OCI-LY3 (cell line): Measurements from ENCODE around the gene ZDHHC14.

Experiments
- H2AFZ ChIP-seq: fragments of 200-600, 300-600 bp; shearing (Covaris generic); 2 replicates; pipeline ENCODE4 v1.6.0; 2014; ENCODE audit warnings: antibody characterized with exemption, low read depth, low read length
- H3K27ac ChIP-seq: fragments of 200-600, 300-600 bp; sonication (generic); 2 replicates; pipeline ENCODE4 v1.5.1; 2014; ENCODE audit warnings: mild to moderate bottlenecking, low read length, moderate library complexity, mixed read lengths
- H3K27me3 ChIP-seq: fragments of 200-600, 300-600 bp; sonication (generic); 2 replicates; pipeline ENCODE4 v1.6.1; 2014; ENCODE audit warnings: low read depth, low read length, mixed read lengths
- H3K36me3 ChIP-seq: fragments of 200-600, 300-600 bp; sonication (generic); replicated peaks from 2 replicates; pipeline ENCODE3; 2014; ENCODE audit warnings: low read depth, low read length, mixed read lengths
- H3K4me1 ChIP-seq: fragments of 300-600, 200-600 bp; sonication (generic); 2 replicates; pipeline ENCODE4 v1.6.1; 2014; ENCODE audit warnings: low read length, mixed read lengths
- H3K4me2 ChIP-seq: fragments of 200-600, 300-600 bp; sonication (generic); 2 replicates; pipeline ENCODE4 v1.6.1; 2014; ENCODE audit warnings: low read length, mixed read lengths
- H3K4me3 ChIP-seq: fragments of 300-600, 200-600 bp; sonication (generic); 2 replicates; pipeline ENCODE4 v1.5.1; 2014; ENCODE audit warnings: antibody characterized with exemption, mild to moderate bottlenecking, low read length, moderate library complexity
- H3K79me2 ChIP-seq: fragments of 300-600, 200-600 bp; shearing (Covaris generic); 2 replicates; pipeline ENCODE4 v1.6.1; 2014; ENCODE audit warnings: mild to moderate bottlenecking, low read length, mixed read lengths
- H3K9ac ChIP-seq: fragments of 300-600, 200-600 bp; shearing (Covaris generic); 2 replicates; pipeline ENCODE4 v1.6.0; 2014; ENCODE audit warnings: mild to moderate bottlenecking, low read length, moderate library complexity
- H3K9me3 ChIP-seq: fragments of 200-600, 300-600 bp; shearing (Covaris generic); 2 replicates; pipeline ENCODE4 v1.6.1; 2014; ENCODE audit warnings: low read length, mixed read lengths; ENCODE audit not compliant: insufficient read depth
- H4K20me1 ChIP-seq: fragments of 200-600, 300-600 bp; sonication (generic); 2 replicates; pipeline ENCODE4 v1.6.1; 2016; ENCODE audit warnings: low read length, mixed read lengths; ENCODE audit not compliant: insufficient read depth
- CTCF ChIP-seq: fragments of 200-600, 300-600 bp; sonication (generic); IDR thresholded peaks from 2 replicates; pipeline ENCODE4 v1.5.1; 2014; ENCODE audit warnings: antibody characterized with exemption, low read length, low read depth
- EZH2phosphoT487 ChIP-seq: fragments of 200-600 bp; shearing (Covaris generic); IDR thresholded peaks from 2 replicates; pipeline ENCODE4 v1.6.1; 2018; ENCODE audit warnings: antibody characterized with exemption, mixed run types, low read depth

Gene ZDHHC14

DNA sequence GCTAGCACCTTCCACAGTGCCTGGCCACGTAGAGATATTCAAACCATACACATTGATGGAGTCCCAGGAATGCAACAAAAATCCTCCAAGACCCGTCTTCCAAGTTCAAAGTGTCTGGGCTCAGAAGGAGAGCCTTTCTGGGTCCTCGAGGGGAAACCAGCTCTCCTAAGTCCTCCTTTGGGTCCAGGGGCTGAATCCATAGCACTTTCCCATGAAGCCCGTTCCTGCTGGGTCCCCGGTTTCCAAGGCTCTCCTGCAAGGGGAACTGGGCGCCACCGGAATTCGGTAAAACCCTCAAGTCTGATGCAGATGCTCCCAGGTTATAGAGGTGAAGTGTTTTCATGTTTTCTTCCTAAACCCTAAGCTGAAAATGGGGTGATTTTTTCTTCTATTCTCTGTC lies 340.8 kb downstream of the ZDHHC14 start:
- H3K9me3 ChIP-seq, result no peaks in the 10 kb centered on the region
- H2AFZ ChIP-seq, result no peak overlapping the region
- no peak overlapping the region for H3K4me3 ChIP-seq
- H4K20me1 ChIP-seq, result no peaks in the 10 kb centered on the region
- H3K27me3 ChIP-seq, result peaks cover 19% of the 10 kb centered on the region
- no peak overlapping the region for H3K9ac ChIP-seq
- no peaks in the 10 kb centered on the region for H3K4me1 ChIP-seq
- no peaks in the 10 kb centered on the region for H3K79me2 ChIP-seq
- H3K36me3 ChIP-seq, result no peaks in the 10 kb centered on the region
- TF ChIP-seq CTCF (no peak), EZH2phosphoT487 (no peak)
- no peak overlapping the region for H3K4me2 ChIP-seq
- H3K27ac ChIP-seq, result no peak overlapping the region

GRCh38 chr6:157723376-157723775 lies 342.4 kb downstream of the ZDHHC14 start:
- TF ChIP-seq CTCF, result no peak
- TF ChIP-seq EZH2phosphoT487, result no peak
- no peaks in the 10 kb centered on the region for H3K79me2 ChIP-seq
- no peak overlapping the region for H3K27ac ChIP-seq
- H3K9me3 ChIP-seq, result no peaks in the 10 kb centered on the region
- no peak overlapping the region for H3K9ac ChIP-seq
- H2AFZ ChIP-seq, result no peak overlapping the region
- no peaks in the 10 kb centered on the region for H4K20me1 ChIP-seq
- H3K4me2 ChIP-seq, result no peak overlapping the region
- no peaks in the 10 kb centered on the region for H3K4me1 ChIP-seq
- no peaks in the 10 kb centered on the region for H3K36me3 ChIP-seq
- peaks cover 20% of the 10 kb centered on the region for H3K27me3 ChIP-seq
- H3K4me3 ChIP-seq, result no peak overlapping the region

DNA sequence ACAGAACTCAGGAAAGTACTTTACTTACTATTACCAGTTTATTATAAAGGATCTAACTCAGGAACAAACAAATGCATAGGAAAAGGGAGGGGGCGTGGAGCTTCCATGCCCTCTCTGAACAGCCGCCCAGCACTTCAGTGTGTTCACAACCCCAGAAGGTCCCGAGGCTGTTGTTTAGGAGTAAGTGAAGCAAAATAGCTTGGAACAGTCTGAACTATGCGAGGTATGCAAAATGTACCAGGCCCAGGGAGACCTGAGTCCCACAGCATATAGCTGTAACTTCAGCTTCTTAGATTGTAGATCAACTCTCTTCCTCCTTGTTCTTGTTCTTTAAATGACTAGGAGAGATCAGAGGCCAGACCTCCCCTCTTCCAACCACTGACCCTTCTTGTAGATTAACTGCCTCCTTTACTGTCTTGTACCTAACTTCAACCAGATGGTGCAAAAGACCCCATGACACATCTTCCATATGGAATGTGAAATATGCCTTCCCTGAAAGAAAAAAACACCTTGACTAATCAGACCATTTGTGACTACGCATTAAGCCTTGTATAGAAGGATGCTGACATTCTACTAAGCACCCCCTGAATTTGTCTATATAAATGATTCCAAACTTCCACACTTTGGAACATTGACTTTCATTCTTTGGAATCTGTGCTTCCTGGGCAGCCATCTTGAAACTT lies 343.3 kb downstream of the ZDHHC14 start:
- H3K4me3 ChIP-seq, result no peak overlapping the region
- H4K20me1 ChIP-seq, result no peaks in the 10 kb centered on the region
- TF ChIP-seq CTCF (no peak), EZH2phosphoT487 (no peak)
- H3K9ac ChIP-seq, result no peak overlapping the region
- H3K79me2 ChIP-seq, result no peaks in the 10 kb centered on the region
- no peaks in the 10 kb centered on the region for H3K9me3 ChIP-seq
- no peak overlapping the region for H3K27ac ChIP-seq
- H3K4me1 ChIP-seq, result no peaks in the 10 kb centered on the region
- H3K27me3 ChIP-seq, result peaks cover 22% of the 10 kb centered on the region
- H3K4me2 ChIP-seq, result no peak overlapping the region
- H2AFZ ChIP-seq, result no peak overlapping the region
- no peaks in the 10 kb centered on the region for H3K36me3 ChIP-seq

DNA sequence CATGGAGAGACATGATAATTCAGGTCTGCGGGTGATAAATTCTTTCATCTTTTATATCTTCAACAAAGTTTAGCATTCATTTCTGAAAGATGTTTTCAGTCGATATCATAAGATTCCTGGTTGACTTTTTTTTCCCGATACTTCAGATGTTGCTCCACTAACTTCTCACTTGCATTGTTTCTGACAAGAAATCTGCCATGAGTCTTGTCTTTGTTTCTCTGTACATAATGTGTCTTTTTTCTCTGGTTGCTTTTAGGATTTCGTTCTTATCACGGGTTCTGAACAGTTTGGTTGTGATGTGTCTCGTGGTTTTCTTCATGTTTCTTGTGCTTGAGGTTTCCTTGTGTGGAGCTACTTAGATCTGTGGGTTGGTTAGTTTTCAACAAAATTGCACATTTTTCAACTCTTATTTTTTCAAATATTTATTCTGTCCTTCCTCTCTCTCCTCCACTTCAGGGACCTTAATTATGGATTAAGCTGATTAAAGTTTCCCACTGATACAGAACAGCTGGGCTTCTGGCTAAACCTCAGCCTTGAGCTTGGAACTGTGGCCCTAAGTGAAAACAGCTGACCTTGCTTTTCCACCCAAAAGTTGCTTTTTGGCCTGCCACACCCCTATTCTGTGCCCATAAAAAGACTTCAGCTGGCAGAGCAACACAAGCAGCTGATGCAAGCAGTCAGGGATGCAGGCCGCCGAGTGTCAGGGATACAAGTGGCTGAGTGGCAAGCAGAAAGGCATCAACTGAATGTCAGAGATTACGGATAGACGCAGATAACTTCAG lies 344.2 kb downstream of the ZDHHC14 start:
- Histone ChIP-seq H3K9me3 (no peaks in the 10 kb centered on the region), H3K27me3 (peaks cover 22% of the 10 kb centered on the region), H3K36me3 (no peaks in the 10 kb centered on the region), H4K20me1 (no peaks in the 10 kb centered on the region), H3K4me3 (no peak overlapping the region), H3K9ac (no peak overlapping the region), H3K4me1 (no peaks in the 10 kb centered on the region), H3K79me2 (no peaks in the 10 kb centered on the region), H3K27ac (no peak overlapping the region), H2AFZ (no peak overlapping the region), H3K4me2 (no peak overlapping the region)
- TF ChIP-seq EZH2phosphoT487 (no peak), CTCF (no peak)
